ENCODE measurements around the gene SOX5. TPM values are rescaled to one million over a fixed set of nuclear protein-coding genes. Genes with fewer than 3 reads are reported as not detected.

SOX5 gene
- polyA plus RNA-seq, 2 donors = 0.24 to 0.33 TPM

DNA sequence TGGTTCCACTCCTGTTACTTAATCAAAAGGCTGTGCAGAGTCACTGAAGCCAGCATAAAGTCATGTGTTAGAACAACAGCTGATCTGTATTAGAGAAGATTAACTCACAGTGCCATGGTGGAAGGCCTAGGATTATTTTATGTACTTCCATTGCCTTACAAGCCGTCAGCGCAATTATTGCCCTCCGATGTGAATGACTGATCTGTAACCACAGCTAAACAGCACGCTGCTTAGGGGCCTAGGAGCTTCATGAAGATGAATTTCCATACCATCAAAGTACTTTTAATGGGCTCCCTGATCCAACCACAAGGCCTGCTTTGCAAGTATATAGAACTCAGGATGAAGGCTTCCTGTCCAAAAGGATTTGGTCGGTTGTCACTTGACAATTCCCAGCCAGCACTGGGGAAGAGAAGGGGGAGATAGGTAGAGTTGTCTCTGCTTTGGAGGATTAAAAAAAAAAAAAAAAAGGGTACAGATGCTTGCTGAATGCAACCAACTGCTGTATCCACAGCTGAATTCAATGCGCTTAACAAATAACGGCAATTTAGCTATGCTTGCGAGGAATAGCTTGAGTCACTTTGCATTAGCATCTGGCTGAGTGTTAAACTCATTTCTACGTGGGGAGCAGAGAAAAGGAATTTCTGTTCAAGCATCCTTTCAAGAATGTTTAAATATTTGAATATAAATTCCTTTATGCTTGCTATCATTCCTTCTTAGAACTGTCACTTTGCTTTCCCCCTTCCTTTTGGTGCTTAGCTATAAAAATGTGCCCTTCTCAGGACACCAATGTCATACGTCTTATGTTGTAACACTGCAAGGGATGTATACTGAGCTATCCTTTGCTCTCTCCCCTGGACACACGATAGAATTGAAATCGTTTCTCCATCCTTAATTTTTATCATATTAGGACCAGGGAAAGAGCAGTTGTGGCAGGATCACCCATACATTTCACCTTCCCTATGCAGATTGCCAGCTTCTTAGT is 387.8 kb downstream of the SOX5 start:
- H3K4me3 ChIP-seq (ENCODE audit: low read depth in 1 of 2, low read length in 2 of 2) = no peak overlapping the region
- no peak overlapping the region for H3K27ac ChIP-seq (ENCODE audit: low read depth in 2 of 2, low read length in 1 of 2)
- H3K9me3 ChIP-seq (ENCODE audit: control insufficient read depth in 2 of 2, insufficient read depth in 1 of 2, low read depth in 1 of 2, low read length in 1 of 2) = no peaks in the 10 kb centered on the region
- 87 to 91% methylated on average over 12 of the region's 12 CpGs for WGBS, 2 donors
- no peaks in the 10 kb centered on the region for H3K27me3 ChIP-seq (ENCODE audit: control insufficient read depth in 1 of 2, insufficient read depth in 2 of 2, low read length in 2 of 2)
- no peaks in the 10 kb centered on the region for H3K36me3 ChIP-seq (ENCODE audit: control insufficient read depth in 2 of 2, insufficient read depth in 2 of 2, low read length in 1 of 2)
- H3K4me1 ChIP-seq (ENCODE audit: control insufficient read depth in 2 of 2, insufficient read depth in 2 of 2, low read length in 1 of 2) = no peaks in the 10 kb centered on the region

DNA sequence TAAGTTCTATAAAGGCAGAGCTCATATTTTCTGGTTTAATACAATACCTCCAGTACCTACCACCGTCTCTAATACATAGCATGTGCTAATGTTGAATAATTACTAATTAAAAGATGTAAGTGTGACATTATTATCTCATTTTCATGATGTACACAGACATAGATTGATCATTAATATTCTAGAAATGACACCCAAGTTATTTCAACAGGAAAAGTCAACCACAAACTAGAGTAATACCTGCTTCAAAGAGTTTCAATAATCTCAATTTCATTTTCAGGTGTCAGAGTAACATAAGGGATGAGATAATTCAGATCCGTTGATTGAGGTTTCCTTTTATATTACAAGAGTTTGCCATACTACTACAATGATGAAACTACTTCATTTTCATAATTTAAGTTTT is 388.9 kb downstream of the SOX5 start:
- Histone ChIP-seq H3K27me3 (ENCODE audit: control insufficient read depth in 1 of 2, insufficient read depth in 2 of 2, low read length in 2 of 2) (no peaks in the 10 kb centered on the region), H3K4me3 (ENCODE audit: low read depth in 1 of 2, low read length in 2 of 2) (no peak overlapping the region), H3K4me1 (ENCODE audit: control insufficient read depth in 2 of 2, insufficient read depth in 2 of 2, low read length in 1 of 2) (no peaks in the 10 kb centered on the region), H3K9me3 (ENCODE audit: control insufficient read depth in 2 of 2, insufficient read depth in 1 of 2, low read depth in 1 of 2, low read length in 1 of 2) (no peaks in the 10 kb centered on the region), H3K27ac (ENCODE audit: low read depth in 2 of 2, low read length in 1 of 2) (no peak overlapping the region), H3K36me3 (ENCODE audit: control insufficient read depth in 2 of 2, insufficient read depth in 2 of 2, low read length in 1 of 2) (no peaks in the 10 kb centered on the region)
- WGBS, 2 donors = 77 to 86% methylated on average over 2 of the region's 2 CpGs

DNA sequence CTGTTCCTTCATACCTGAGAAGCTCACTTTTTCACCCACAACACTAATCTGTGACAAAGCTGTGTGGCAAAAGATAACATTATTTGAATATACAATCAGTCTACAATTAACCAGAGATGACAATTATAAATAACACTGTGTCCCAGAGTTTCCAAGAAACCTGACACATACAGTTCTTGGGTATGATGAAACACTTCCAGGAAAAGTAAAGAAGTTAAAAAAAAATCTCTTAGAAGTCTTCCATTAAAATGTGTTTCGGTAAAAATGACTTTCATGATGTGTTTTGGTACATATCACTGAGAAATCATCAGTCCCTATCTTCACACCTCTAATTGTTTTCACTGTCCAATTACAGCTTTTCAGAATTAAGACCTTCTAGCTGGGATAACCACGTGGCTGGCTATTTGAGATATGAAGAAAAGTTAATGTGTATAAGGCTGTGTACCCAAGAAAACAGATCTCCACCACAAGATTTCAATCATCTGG is 390.2 kb downstream of the SOX5 start:
- Histone ChIP-seq H3K4me1 (ENCODE audit: control insufficient read depth in 2 of 2, insufficient read depth in 2 of 2, low read length in 1 of 2) (no peaks in the 10 kb centered on the region), H3K9me3 (ENCODE audit: control insufficient read depth in 2 of 2, insufficient read depth in 1 of 2, low read depth in 1 of 2, low read length in 1 of 2) (no peaks in the 10 kb centered on the region), H3K36me3 (ENCODE audit: control insufficient read depth in 2 of 2, insufficient read depth in 2 of 2, low read length in 1 of 2) (no peaks in the 10 kb centered on the region), H3K27me3 (ENCODE audit: control insufficient read depth in 1 of 2, insufficient read depth in 2 of 2, low read length in 2 of 2) (no peaks in the 10 kb centered on the region), H3K4me3 (ENCODE audit: low read depth in 1 of 2, low read length in 2 of 2) (no peak overlapping the region), H3K27ac (ENCODE audit: low read depth in 2 of 2, low read length in 1 of 2) (no peak overlapping the region)
- 50 to 51% methylated on average over 2 of the region's 2 CpGs for WGBS, 2 donors

DNA sequence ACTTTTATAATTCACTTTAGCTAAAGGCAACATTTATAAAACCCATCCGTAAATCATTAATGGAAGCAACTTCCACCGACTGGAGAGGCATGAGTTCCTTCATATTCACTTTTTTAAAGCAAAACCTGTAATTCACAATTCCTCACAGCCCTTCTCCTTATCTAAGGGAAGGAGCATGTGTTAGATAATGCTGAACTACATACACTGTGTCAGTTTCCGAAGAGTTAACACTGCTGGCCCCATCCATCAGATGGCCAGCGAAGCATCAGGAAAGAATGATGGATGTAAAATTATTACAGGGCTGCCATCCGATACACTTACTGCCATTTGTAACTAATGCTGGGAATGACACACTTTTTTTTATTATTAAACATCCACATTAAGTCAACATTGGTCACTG is 392.8 kb downstream of the SOX5 start:
- H3K36me3 ChIP-seq (ENCODE audit: control insufficient read depth in 2 of 2, insufficient read depth in 2 of 2, low read length in 1 of 2) = no peaks in the 10 kb centered on the region
- H3K27me3 ChIP-seq (ENCODE audit: control insufficient read depth in 1 of 2, insufficient read depth in 2 of 2, low read length in 2 of 2) = no peaks in the 10 kb centered on the region
- no peak overlapping the region for H3K4me3 ChIP-seq (ENCODE audit: low read depth in 1 of 2, low read length in 2 of 2)
- 82 to 89% methylated on average over 5 of the region's 5 CpGs for WGBS, 2 donors
- H3K9me3 ChIP-seq (ENCODE audit: control insufficient read depth in 2 of 2, insufficient read depth in 1 of 2, low read depth in 1 of 2, low read length in 1 of 2) = no peaks in the 10 kb centered on the region
- no peak overlapping the region for H3K27ac ChIP-seq (ENCODE audit: low read depth in 2 of 2, low read length in 1 of 2)
- no peaks in the 10 kb centered on the region for H3K4me1 ChIP-seq (ENCODE audit: control insufficient read depth in 2 of 2, insufficient read depth in 2 of 2, low read length in 1 of 2)

DNA sequence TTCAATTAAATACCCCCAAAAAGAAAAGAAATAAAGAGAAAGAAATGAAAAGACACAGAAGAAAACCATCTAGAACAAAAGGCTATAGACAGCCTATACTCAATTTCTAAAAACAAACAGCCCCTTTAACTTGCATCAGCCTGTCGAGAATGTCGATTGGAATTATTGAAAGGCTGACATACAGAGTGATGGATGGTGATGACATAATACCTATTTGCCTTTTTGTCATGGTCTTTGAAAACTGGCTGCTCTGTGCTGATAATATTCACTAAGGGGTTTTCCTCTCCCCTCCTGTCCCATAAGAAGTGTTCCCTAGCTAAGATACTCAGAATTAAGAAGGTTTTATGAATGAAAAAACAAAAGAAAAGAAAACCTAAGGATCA is 393.7 kb downstream of the SOX5 start:
- 27 to 47% methylated on average over 2 of the region's 2 CpGs for WGBS, 2 donors

DNA sequence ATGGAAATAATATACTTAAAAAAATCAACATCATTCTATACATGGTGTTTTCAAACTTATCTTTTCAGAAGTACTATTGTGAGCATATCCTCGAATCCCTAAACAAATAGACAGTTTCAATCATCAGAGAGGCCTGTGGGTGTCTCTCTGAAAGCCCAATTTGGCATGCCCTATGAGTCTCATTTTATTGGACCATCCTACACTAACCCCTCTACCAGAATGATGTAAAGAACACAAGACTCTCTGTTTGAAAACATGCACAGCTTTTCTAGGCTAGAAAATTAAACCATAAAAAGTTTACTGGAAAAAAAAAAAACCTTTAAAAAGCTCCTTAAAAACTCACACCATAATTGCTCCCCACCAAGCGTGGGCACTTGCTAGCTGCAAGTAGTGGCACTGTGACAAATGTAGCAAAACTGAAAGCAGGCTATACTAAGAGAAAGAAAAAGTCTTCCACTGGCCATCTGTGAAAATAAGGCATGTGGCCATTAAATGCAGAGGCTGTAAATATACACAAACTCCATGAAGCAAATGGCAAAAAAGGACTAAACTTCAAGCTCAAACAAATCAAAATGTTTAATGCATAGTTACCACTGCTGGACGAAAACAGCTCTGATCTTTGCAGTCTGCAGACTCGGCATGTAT is 394.2 kb downstream of the SOX5 start:
- Histone ChIP-seq H3K27ac (ENCODE audit: low read depth in 2 of 2, low read length in 1 of 2) (no peak overlapping the region), H3K36me3 (ENCODE audit: control insufficient read depth in 2 of 2, insufficient read depth in 2 of 2, low read length in 1 of 2) (no peaks in the 10 kb centered on the region), H3K4me3 (ENCODE audit: low read depth in 1 of 2, low read length in 2 of 2) (no peak overlapping the region), H3K27me3 (ENCODE audit: control insufficient read depth in 1 of 2, insufficient read depth in 2 of 2, low read length in 2 of 2) (no peaks in the 10 kb centered on the region), H3K4me1 (ENCODE audit: control insufficient read depth in 2 of 2, insufficient read depth in 2 of 2, low read length in 1 of 2) (no peaks in the 10 kb centered on the region), H3K9me3 (ENCODE audit: control insufficient read depth in 2 of 2, insufficient read depth in 1 of 2, low read depth in 1 of 2, low read length in 1 of 2) (no peaks in the 10 kb centered on the region)
- WGBS, 2 donors = 62 to 71% methylated on average over 4 of the region's 4 CpGs

More for the DNA sequence above, 393.7 kb downstream of the SOX5 start:
- no peaks in the 10 kb centered on the region for H3K27me3 ChIP-seq (ENCODE audit: control insufficient read depth in 1 of 2, insufficient read depth in 2 of 2, low read length in 2 of 2)
- no peaks in the 10 kb centered on the region for H3K36me3 ChIP-seq (ENCODE audit: control insufficient read depth in 2 of 2, insufficient read depth in 2 of 2, low read length in 1 of 2)
- H3K9me3 ChIP-seq (ENCODE audit: control insufficient read depth in 2 of 2, insufficient read depth in 1 of 2, low read depth in 1 of 2, low read length in 1 of 2) = no peaks in the 10 kb centered on the region
- no peak overlapping the region for H3K27ac ChIP-seq (ENCODE audit: low read depth in 2 of 2, low read length in 1 of 2)
- H3K4me3 ChIP-seq (ENCODE audit: low read depth in 1 of 2, low read length in 2 of 2) = no peak overlapping the region
- no peaks in the 10 kb centered on the region for H3K4me1 ChIP-seq (ENCODE audit: control insufficient read depth in 2 of 2, insufficient read depth in 2 of 2, low read length in 1 of 2)

DNA sequence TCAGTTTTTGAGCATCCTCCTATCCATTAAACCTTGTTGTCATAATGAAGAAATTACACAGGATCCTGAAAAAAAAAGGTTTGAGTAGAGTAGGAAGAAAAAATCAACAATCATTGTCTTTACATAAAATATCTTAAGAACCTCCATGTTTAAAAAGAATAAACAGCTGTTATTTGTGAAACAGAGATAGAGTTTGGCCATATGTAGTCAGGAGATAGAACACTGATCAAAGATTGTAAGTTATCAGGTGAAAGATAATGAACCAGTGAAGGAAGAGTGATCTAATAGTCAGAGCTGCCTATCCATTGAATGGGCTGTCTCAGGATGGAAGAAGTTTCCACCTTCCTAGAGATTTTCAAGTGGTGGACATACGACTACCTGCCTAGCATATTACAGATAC is 397.1 kb downstream of the SOX5 start:
- 83 to 89% methylated on average over 1 of the region's 1 CpG for WGBS, 2 donors
- Histone ChIP-seq H3K36me3 (ENCODE audit: control insufficient read depth in 2 of 2, insufficient read depth in 2 of 2, low read length in 1 of 2) (no peaks in the 10 kb centered on the region), H3K27ac (ENCODE audit: low read depth in 2 of 2, low read length in 1 of 2) (no peak overlapping the region), H3K4me1 (ENCODE audit: control insufficient read depth in 2 of 2, insufficient read depth in 2 of 2, low read length in 1 of 2) (no peaks in the 10 kb centered on the region), H3K9me3 (ENCODE audit: control insufficient read depth in 2 of 2, insufficient read depth in 1 of 2, low read depth in 1 of 2, low read length in 1 of 2) (no peaks in the 10 kb centered on the region), H3K27me3 (ENCODE audit: control insufficient read depth in 1 of 2, insufficient read depth in 2 of 2, low read length in 2 of 2) (no peaks in the 10 kb centered on the region), H3K4me3 (ENCODE audit: low read depth in 1 of 2, low read length in 2 of 2) (no peak overlapping the region)

DNA sequence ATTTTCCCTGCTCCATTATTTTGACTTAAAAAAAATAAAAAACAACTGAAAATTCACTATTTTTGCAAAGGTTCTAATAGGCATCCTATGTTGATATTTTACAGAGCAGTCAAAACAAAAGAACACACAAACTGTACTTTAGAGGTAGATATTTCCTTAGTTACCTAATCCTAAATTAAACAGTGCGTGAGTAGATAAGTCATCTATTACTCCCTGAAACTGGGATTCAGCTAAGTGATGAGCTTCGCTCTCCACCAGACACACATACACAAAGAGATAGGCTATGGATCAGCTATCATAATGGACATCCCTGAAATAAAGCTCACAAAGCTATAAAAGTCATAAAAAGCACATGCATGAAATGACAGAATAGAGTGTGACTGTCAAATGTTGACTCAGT is 398.7 kb downstream of the SOX5 start:
- Histone ChIP-seq H3K4me3 (ENCODE audit: low read depth in 1 of 2, low read length in 2 of 2) (no peak overlapping the region), H3K9me3 (ENCODE audit: control insufficient read depth in 2 of 2, insufficient read depth in 1 of 2, low read depth in 1 of 2, low read length in 1 of 2) (no peaks in the 10 kb centered on the region), H3K27ac (ENCODE audit: low read depth in 2 of 2, low read length in 1 of 2) (no peak overlapping the region), H3K4me1 (ENCODE audit: control insufficient read depth in 2 of 2, insufficient read depth in 2 of 2, low read length in 1 of 2) (no peaks in the 10 kb centered on the region), H3K36me3 (ENCODE audit: control insufficient read depth in 2 of 2, insufficient read depth in 2 of 2, low read length in 1 of 2) (no peaks in the 10 kb centered on the region), H3K27me3 (ENCODE audit: control insufficient read depth in 1 of 2, insufficient read depth in 2 of 2, low read length in 2 of 2) (no peaks in the 10 kb centered on the region)
- 82 to 91% methylated on average over 2 of the region's 2 CpGs for WGBS, 2 donors

DNA sequence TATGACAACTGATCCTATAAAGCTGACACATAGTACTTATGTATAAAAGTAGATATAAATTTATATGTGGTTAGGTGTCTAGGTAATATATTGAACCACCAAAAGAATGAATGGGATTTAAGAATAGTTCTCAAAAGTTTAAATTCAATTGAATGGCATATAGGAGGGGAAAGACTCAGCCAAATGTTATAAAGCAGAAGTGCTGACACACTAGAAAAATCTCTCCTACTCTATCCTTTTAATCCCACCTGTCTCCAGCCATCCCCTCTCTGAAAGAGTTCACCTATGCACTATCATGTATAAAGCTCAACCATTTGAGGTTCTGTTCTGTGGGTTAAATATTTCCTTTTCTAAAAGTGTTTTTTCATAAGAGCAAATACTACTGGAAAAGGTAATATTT is 400.7 kb downstream of the SOX5 start:
- H3K4me1 ChIP-seq (ENCODE audit: control insufficient read depth in 2 of 2, insufficient read depth in 2 of 2, low read length in 1 of 2) = no peaks in the 10 kb centered on the region
- H3K27ac ChIP-seq (ENCODE audit: low read depth in 2 of 2, low read length in 1 of 2) = no peak overlapping the region
- no peak overlapping the region for H3K4me3 ChIP-seq (ENCODE audit: low read depth in 1 of 2, low read length in 2 of 2)
- no peaks in the 10 kb centered on the region for H3K27me3 ChIP-seq (ENCODE audit: control insufficient read depth in 1 of 2, insufficient read depth in 2 of 2, low read length in 2 of 2)
- no peaks in the 10 kb centered on the region for H3K9me3 ChIP-seq (ENCODE audit: control insufficient read depth in 2 of 2, insufficient read depth in 1 of 2, low read depth in 1 of 2, low read length in 1 of 2)
- H3K36me3 ChIP-seq (ENCODE audit: control insufficient read depth in 2 of 2, insufficient read depth in 2 of 2, low read length in 1 of 2) = no peaks in the 10 kb centered on the region

All from esophagus (tissue), 2 donors.